ENCODE measurements around the gene BBS7.

DNA sequence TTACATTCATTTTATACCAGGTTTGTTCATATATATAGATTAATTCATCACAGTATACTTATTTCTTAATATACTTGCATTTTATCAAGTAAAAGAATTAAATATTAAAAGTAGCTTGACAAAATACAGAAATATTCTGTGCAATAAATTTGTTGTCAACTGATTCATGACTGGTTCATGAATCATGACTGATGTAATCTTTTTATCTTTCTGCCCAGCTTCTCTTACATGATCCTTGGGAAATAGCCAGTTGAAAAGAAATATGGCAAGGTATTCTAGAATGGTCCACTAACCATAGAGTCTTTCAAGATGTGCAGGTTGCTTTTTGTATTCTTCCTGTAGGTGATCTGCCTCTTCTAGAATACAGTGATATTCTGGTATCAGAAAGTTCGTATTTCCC, 42.4 kb downstream of the BBS7 start:
- TF ChIP-seq GATA2 (IDR thresholded peaks at IDR 0.05; ENCODE audit: low read depth, low read length) (no peak), GATA3 (IDR thresholded peaks at IDR 0.05; ENCODE audit: low read depth, low read length) (no peak)

Data from SH-SY5Y (cell line).